ENCODE results near the gene ATF7IP2. TPM values are rescaled to one million over a fixed set of nuclear protein-coding genes. Genes with fewer than 3 reads are reported as not detected.

Gene ATF7IP2
- total RNA-seq, 1 experiment from 2014 or later = 7.4 TPM

GRCh38 chr16:10525214-10525825, 139.5 kb downstream of the ATF7IP2 start:
- DNase-seq (ENCODE audit: low read depth, low spot score) (no peak), ATAC-seq (no peak)
- no peaks in the 10 kb centered on the region for H3K27me3 ChIP-seq (ENCODE audit: insufficient read depth, low read length)
- H2AFZ ChIP-seq (ENCODE audit: low read depth, low read length, poor library complexity, severe bottlenecking) = no peak overlapping the region
- ChIA-PET CTCF (interaction anchor here (1.0 to 1.2 kb wide), 2 partner anchors 10 to 394 kb away, joined by 3 to 7 read pairs; no protein-coding TSS in a partner anchor), RAD21 (ENCODE audit: low non-redundant PET in 1 of 2, low total read pairs in 2 of 2, uncharacterized antibody in 2 of 2, unreplicated experiment in 2 of 2) (no interaction called here), POLR2A (no interaction called here)
- no peak overlapping the region for H3K4me3 ChIP-seq (replicated peaks in 1 of 2; ENCODE audit: low read depth in 1 of 2, low read length in 2 of 2)
- H3K36me3 ChIP-seq (ENCODE audit: control insufficient read depth in 1 of 2, insufficient read depth in 2 of 2, low read length in 2 of 2) = 0 out of 4 replicates have a peak, but pooled peaks cover 0 to 3% of the 10 kb centered on the region in 2 experiments
- H3K79me2 ChIP-seq (ENCODE audit: insufficient read depth, low read length) = no peaks in the 10 kb centered on the region
- no TSS peak for BruUV-seq (replicated peaks)
- no peaks in the 10 kb centered on the region for H3K9me2 ChIP-seq (ENCODE audit: insufficient read depth)
- intact Hi-C loops (cut with micrococcal nuclease) = no loop called here
- no peak overlapping the region for H3K9ac ChIP-seq (ENCODE audit: low read length)
- TF ChIP-seq CTCF (IDR thresholded peaks at IDR 0.05 in 2 of 3, conservative IDR thresholded peaks at IDR 0.05 in 1 of 3; ENCODE audit: borderline replicate concordance in 1 of 3, insufficient read depth in 1 of 3, low read depth in 2 of 3, low read length in 2 of 3) (no peak), SIN3A (IDR thresholded peaks at IDR 0.05; ENCODE audit: low read depth) (no peak), YY1 (IDR thresholded peaks at IDR 0.05; ENCODE audit: extremely low read depth, insufficient replicate concordance, low read depth, low read length) (no peak), FOSL1 (IDR thresholded peaks at IDR 0.05; ENCODE audit: low read depth) (no peak), REST (IDR thresholded peaks at IDR 0.05; ENCODE audit: low read depth) (no peak), RAD21 (IDR thresholded peaks at IDR 0.05; ENCODE audit: low read depth) (no peak), ZFX (IDR thresholded peaks at IDR 0.05) (no peak), ELF1 (IDR thresholded peaks at IDR 0.05; ENCODE audit: borderline replicate concordance, low read depth) (no peak), JUND (IDR thresholded peaks at IDR 0.05) (no peak), EGR1 (IDR thresholded peaks at IDR 0.05; ENCODE audit: low read depth) (no peak), EZH2phosphoT487 (IDR thresholded peaks at IDR 0.05; ENCODE audit: borderline replicate concordance) (no peak), POLR2AphosphoS5 (IDR thresholded peaks at IDR 0.05; ENCODE audit: low read depth, low read length) (no peak), CBX3 (IDR thresholded peaks at IDR 0.05; ENCODE audit: low read depth) (no peak), CEBPB (IDR thresholded peaks at IDR 0.05; ENCODE audit: low read depth) (no peak), TCF7L2 (IDR thresholded peaks at IDR 0.05; ENCODE audit: borderline replicate concordance, extremely low read depth, insufficient read depth, insufficient read length) (no peak), POLR2A (IDR thresholded peaks at IDR 0.05; ENCODE audit: borderline replicate concordance, extremely low read depth, insufficient read depth, insufficient read length) (no peak), SP1 (IDR thresholded peaks at IDR 0.05; ENCODE audit: low read depth) (no peak)
- TF ChIP-seq, protein P1, sequence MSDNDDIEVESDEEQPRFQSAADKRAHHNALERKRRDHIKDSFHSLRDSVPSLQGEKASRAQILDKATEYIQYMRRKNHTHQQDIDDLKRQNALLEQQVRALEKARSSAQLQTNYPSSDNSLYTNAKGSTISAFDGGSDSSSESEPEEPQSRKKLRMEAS (IDR thresholded peaks at IDR 0.05) = no peak
- TF ChIP-seq, protein P2, sequence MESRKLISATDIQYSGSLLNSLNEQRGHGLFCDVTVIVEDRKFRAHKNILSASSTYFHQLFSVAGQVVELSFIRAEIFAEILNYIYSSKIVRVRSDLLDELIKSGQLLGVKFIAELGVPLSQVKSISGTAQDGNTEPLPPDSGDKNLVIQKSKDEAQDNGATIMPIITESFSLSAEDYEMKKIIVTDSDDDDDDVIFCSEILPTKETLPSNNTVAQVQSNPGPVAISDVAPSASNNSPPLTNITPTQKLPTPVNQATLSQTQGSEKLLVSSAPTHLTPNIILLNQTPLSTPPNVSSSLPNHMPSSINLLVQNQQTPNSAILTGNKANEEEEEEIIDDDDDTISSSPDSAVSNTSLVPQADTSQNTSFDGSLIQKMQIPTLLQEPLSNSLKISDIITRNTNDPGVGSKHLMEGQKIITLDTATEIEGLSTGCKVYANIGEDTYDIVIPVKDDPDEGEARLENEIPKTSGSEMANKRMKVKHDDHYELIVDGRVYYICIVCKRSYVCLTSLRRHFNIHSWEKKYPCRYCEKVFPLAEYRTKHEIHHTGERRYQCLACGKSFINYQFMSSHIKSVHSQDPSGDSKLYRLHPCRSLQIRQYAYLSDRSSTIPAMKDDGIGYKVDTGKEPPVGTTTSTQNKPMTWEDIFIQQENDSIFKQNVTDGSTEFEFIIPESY (IDR thresholded peaks at IDR 0.05; ENCODE audit: extremely low read depth, insufficient replicate concordance, low read length) = no peak
- H4K20me1 ChIP-seq (ENCODE audit: insufficient read depth) = no peaks in the 10 kb centered on the region
- no peak overlapping the region for H3K27ac ChIP-seq (ENCODE audit: low read depth, low read length)
- no peaks in the 10 kb centered on the region for H3K4me1 ChIP-seq (ENCODE audit: control insufficient read depth in 1 of 2, insufficient read depth in 2 of 2, low read length in 2 of 2)
- H3K4me2 ChIP-seq (ENCODE audit: low read length) = no peak overlapping the region
- no peaks in the 10 kb centered on the region for H3K9me3 ChIP-seq (ENCODE audit: control insufficient read depth in 1 of 2, insufficient read depth in 1 of 2, low read depth in 1 of 2, low read length in 2 of 2)
